HCT116 (cell line): ENCODE measurements around the gene ASB6. TPM values are rescaled to one million over a fixed set of nuclear protein-coding genes. Genes with fewer than 3 reads are reported as not detected.

ENCODE experiments used
- ATAC-seq: fragments of 200-7000 bp; cut with Tn5 transposase; 2 replicates; pipeline ENCODE4 v1.9.1; 2020; ENCODE audit warnings: mild to moderate bottlenecking, moderate library complexity
- BruUV-seq: library from RNA; stranded (reverse); fragments of 400-500 nt; replicated peaks from 2 replicates; lab custom pipeline; 2021; lab: Mats Ljungman, UMichigan
- CTCF ChIA-PET: fragments of 300-600 bp; sonication (Branson Sonifier 250); formaldehyde crosslinking; loops from one replicate; lab custom pipeline; 2021; ENCODE audit warnings: antibody characterized with exemption; lab: Charles Lee
- POLR2A ChIA-PET: fragments of 300-600, 350-600 bp; sonication (Branson Sonifier 250); formaldehyde crosslinking; loops from one replicate; lab custom pipeline; 2021; ENCODE audit warnings: antibody characterized with exemption; lab: Charles Lee
- RAD21 ChIA-PET, 2 experiments: fragments of 300-600 bp; sonication (Branson Sonifier 250); formaldehyde crosslinking; loops; one replicate each; lab custom pipeline; 2023; ENCODE audit warnings: low total read pairs in 2 of 2; ENCODE audit not compliant: uncharacterized antibody in 2 of 2, unreplicated experiment in 2 of 2, low non-redundant PET in 1 of 2; lab: Charles Lee
- DNase-seq: peaks from one replicate; pipeline ENCODE4 v3.0.0-alpha.2; 2010; ENCODE audit warnings: low read depth, low spot score
- H2AFZ ChIP-seq: fragments of 200-600 bp; shearing (Covaris generic), sonication (generic); 2 replicates; pipeline ENCODE4 v1.6.1; 2017; ENCODE audit warnings: low read depth, mixed run types, mixed read lengths, antibody characterized with exemption, low read length; ENCODE audit not compliant: poor library complexity, severe bottlenecking
- H3K27ac ChIP-seq: 2 replicates; pipeline ENCODE4 v1.5.1; 2012; ENCODE audit warnings: low read depth, low read length
- H3K27me3 ChIP-seq: fragments of 200-600 bp; sonication (generic); 2 replicates; pipeline ENCODE4 v1.6.1; 2016; ENCODE audit warnings: mixed run types, low read length, mixed read lengths; ENCODE audit not compliant: insufficient read depth
- H3K36me3 ChIP-seq, 2 experiments: fragments of 200-500 bp in 1 of 2; fragments of 200-600 bp in 1 of 2; sonication (Bioruptor generic) in 1 of 2; sonication (generic) in 1 of 2; 2 replicates each; pipeline versions ENCODE4 v1.5.1 to v1.6.1; 2014 to 2016; ENCODE audit warnings: low read length in 2 of 2, inconsistent platforms in 1 of 2, mixed read lengths in 1 of 2, mixed run types in 1 of 2; ENCODE audit not compliant: insufficient read depth in 2 of 2, control insufficient read depth in 1 of 2
- H3K4me1 ChIP-seq, 2 experiments: fragments of 200-600 bp in 1 of 2; sonication (generic) in 1 of 2; 2 replicates each; pipeline versions ENCODE4 v1.5.1 to v1.6.1; 2012 to 2017; ENCODE audit warnings: low read length in 2 of 2, inconsistent platforms in 1 of 2, mild to moderate bottlenecking in 1 of 2, mixed read lengths in 1 of 2, mixed run types in 1 of 2, moderate library complexity in 1 of 2; ENCODE audit not compliant: insufficient read depth in 2 of 2, control insufficient read depth in 1 of 2
- H3K4me2 ChIP-seq: fragments of 200-600 bp; sonication (generic); 2 replicates; pipeline ENCODE4 v1.6.1; 2017; ENCODE audit warnings: mixed run types, low read length, mixed read lengths
- H3K4me3 ChIP-seq, 2 experiments: fragments of 200-600 bp in 1 of 2; sonication (generic) in 1 of 2; replicated peaks in 1 of 2; 2 replicates each; pipeline ENCODE4 v1.5.1; 2011 to 2016; ENCODE audit warnings: low read length in 2 of 2, control low read depth in 1 of 2, low read depth in 1 of 2, mild to moderate bottlenecking in 1 of 2, mixed read lengths in 1 of 2, mixed run types in 1 of 2
- H3K79me2 ChIP-seq: fragments of 200-600 bp; sonication (generic); 2 replicates; pipeline ENCODE4 v1.6.1; 2017; ENCODE audit warnings: mild to moderate bottlenecking, mixed run types, low read length, moderate library complexity, mixed read lengths; ENCODE audit not compliant: insufficient read depth
- H3K9ac ChIP-seq: fragments of 200-600 bp; sonication (generic); 2 replicates; pipeline ENCODE4 v1.6.1; 2016; ENCODE audit warnings: low read length, mixed read lengths
- H3K9me2 ChIP-seq: fragments of 200-600 bp; sonication (generic), shearing (Covaris generic); 2 replicates; pipeline ENCODE4 v1.6.1; 2017; ENCODE audit warnings: mixed run types, mild to moderate bottlenecking, moderate library complexity; ENCODE audit not compliant: insufficient read depth
- H3K9me3 ChIP-seq, 2 experiments: fragments of 200-500 bp in 1 of 2; fragments of 200-600 bp in 1 of 2; sonication (Bioruptor generic) in 1 of 2; sonication (generic) in 1 of 2; 2 replicates each; pipeline ENCODE4 v1.6.1; 2014 to 2017; ENCODE audit warnings: low read length in 2 of 2, mixed read lengths in 2 of 2, inconsistent platforms in 1 of 2, low read depth in 1 of 2, mild to moderate bottlenecking in 1 of 2, mixed run types in 1 of 2, moderate library complexity in 1 of 2; ENCODE audit not compliant: control insufficient read depth in 1 of 2, insufficient read depth in 1 of 2
- H4K20me1 ChIP-seq: fragments of 200-600 bp; sonication (generic), shearing (Covaris generic); 2 replicates; pipeline ENCODE4 v1.6.1; 2017; ENCODE audit warnings: mixed run types, mild to moderate bottlenecking, moderate library complexity; ENCODE audit not compliant: insufficient read depth
- CBX3 ChIP-seq: IDR thresholded peaks from 2 replicates; pipeline ENCODE4 v1.6.1; 2012; ENCODE audit warnings: low read depth
- CEBPB ChIP-seq: IDR thresholded peaks from 2 replicates; pipeline ENCODE4 v1.6.1; 2012; ENCODE audit warnings: low read depth
- ELF1 ChIP-seq: IDR thresholded peaks from 2 replicates; pipeline ENCODE4 v1.6.1; 2012; ENCODE audit warnings: low read depth, borderline replicate concordance
- EZH2 ChIP-seq: fragments of 200-600 bp; sonication (generic); IDR thresholded peaks from 2 replicates; pipeline ENCODE4 v1.6.1; 2017; ENCODE audit warnings: antibody characterized with exemption, mixed run types
- FOSL1 ChIP-seq: IDR thresholded peaks from 2 replicates; pipeline ENCODE4 v1.6.1; 2012; ENCODE audit warnings: low read depth
- JUND ChIP-seq: IDR thresholded peaks from 2 replicates; pipeline ENCODE4 v1.6.1; 2012
- MAX ChIP-seq: IDR thresholded peaks from 2 replicates; pipeline ENCODE4 v1.6.1; 2012
- POLR2A ChIP-seq: IDR thresholded peaks from 2 replicates; pipeline ENCODE4 v1.7.0; 2011; ENCODE audit warnings: borderline replicate concordance; ENCODE audit not compliant: insufficient read depth, insufficient read length; ENCODE audit errors: extremely low read depth
- POLR2AphosphoS5 ChIP-seq: IDR thresholded peaks from 2 replicates; pipeline ENCODE4 v1.6.1; 2011; ENCODE audit warnings: mild to moderate bottlenecking, low read depth, low read length, moderate library complexity
- RAD21 ChIP-seq: IDR thresholded peaks from 2 replicates; pipeline ENCODE4 v1.6.1; 2012; ENCODE audit warnings: low read depth, mild to moderate bottlenecking
- REST ChIP-seq: IDR thresholded peaks from 2 replicates; pipeline ENCODE4 v1.6.1; 2012; ENCODE audit warnings: low read depth
- SP1 ChIP-seq: IDR thresholded peaks from 2 replicates; pipeline ENCODE4 v1.6.1; 2012; ENCODE audit warnings: low read depth
- SRF ChIP-seq: IDR thresholded peaks from 2 replicates; pipeline ENCODE4 v1.6.1; 2012; ENCODE audit warnings: low read depth
- TCF7L2 ChIP-seq: IDR thresholded peaks from 2 replicates; pipeline ENCODE4 v1.7.0; 2011; ENCODE audit warnings: borderline replicate concordance, inconsistent platforms; ENCODE audit not compliant: insufficient read depth, insufficient read length; ENCODE audit errors: extremely low read depth
- YY1 ChIP-seq: IDR thresholded peaks from 2 replicates; pipeline ENCODE4 v1.6.1; 2011; ENCODE audit warnings: low read length, low read depth, moderate library complexity, mild to moderate bottlenecking; ENCODE audit not compliant: insufficient replicate concordance; ENCODE audit errors: extremely low read depth
- intact Hi-C: fragments of 100-400 bp; cut with micrococcal nuclease; formaldehyde crosslinking; loops from 2 replicates; pipeline ENCODE4 v1.10.0; 2022
- total RNA-seq: library from RNA; stranded (reverse); gene quantifications from one replicate; pipeline ENCODE4 v1.2.1, GENCODE V29; 2021; ENCODE audit not compliant: unreplicated experiment
- TF ChIP-seq, protein P1 (sequence below): IDR thresholded peaks from 2 replicates; pipeline ENCODE4 v1.6.1; 2011; ENCODE audit warnings: mild to moderate bottlenecking, low read length, moderate library complexity; ENCODE audit not compliant: insufficient replicate concordance; ENCODE audit errors: extremely low read depth

Gene ASB6
- total RNA-seq, 1 experiment from 2014 or later: 21.6 TPM

DNA sequence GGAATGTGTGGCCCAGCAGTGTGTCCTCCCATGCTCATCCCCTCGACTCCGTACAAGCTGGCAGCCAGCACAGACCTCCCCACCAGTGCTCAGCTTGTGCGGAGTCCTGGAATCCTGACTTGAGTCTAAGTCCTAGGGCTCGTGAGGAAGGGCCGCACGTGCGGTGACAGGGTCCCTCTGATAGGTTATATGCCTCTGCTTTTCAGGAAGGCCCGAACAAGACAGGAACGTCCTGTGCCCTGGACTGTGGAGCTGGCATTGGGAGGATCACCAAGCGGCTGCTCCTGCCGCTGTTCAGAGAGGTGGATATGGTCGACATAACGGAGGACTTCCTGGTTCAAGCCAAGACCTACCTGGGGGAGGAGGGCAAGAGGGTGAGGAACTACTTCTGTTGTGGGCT is 8.1 kb downstream of the ASB6 start:
- peaks cover 0 to 3% of the 10 kb centered on the region in 2 experiments; a peak in 1 of 4 replicates for H3K4me1 ChIP-seq
- CTCF ChIA-PET: interaction anchor here (1.0 to 1.2 kb wide), 2 partner anchors 9 kb away, joined by 3 read pairs; no protein-coding TSS in a partner anchor
- no peak overlapping the region for H3K4me3 ChIP-seq
- H3K4me2 ChIP-seq: no peak overlapping the region
- no peaks in the 10 kb centered on the region for H3K9me3 ChIP-seq
- POLR2A ChIA-PET: no interaction called here
- ATAC-seq (no peak), DNase-seq (no peak)
- H3K9me2 ChIP-seq: no peaks in the 10 kb centered on the region
- H4K20me1 ChIP-seq: peaks cover 5% of the 10 kb centered on the region; the same call in 1 of the 2 replicates
- H3K27ac ChIP-seq: no peak overlapping the region
- H3K9ac ChIP-seq: no peak overlapping the region
- H3K27me3 ChIP-seq: no peaks in the 10 kb centered on the region
- H3K79me2 ChIP-seq: peaks cover 83% of the 10 kb centered on the region
- peaks cover 39 to 66% of the 10 kb centered on the region in 2 experiments for H3K36me3 ChIP-seq
- TF ChIP-seq POLR2A: no peak
- no peak for TF ChIP-seq TCF7L2
- no peak for TF ChIP-seq SRF
- TF ChIP-seq REST: no peak
- no peak for TF ChIP-seq SP1
- H2AFZ ChIP-seq: no peak overlapping the region
- intact Hi-C loops: no loop called here
- BruUV-seq: no TSS peak
- RAD21 ChIA-PET: no interaction called here

GRCh38 chr9:129633207-129633606 is 8.7 kb downstream of the ASB6 start:
- H3K36me3 ChIP-seq: peaks cover 37 to 71% of the 10 kb centered on the region in 2 experiments
- no peak for TF ChIP-seq TCF7L2
- TF ChIP-seq RAD21: no peak
- TF ChIP-seq FOSL1: no peak
- no peak for TF ChIP-seq YY1
- TF ChIP-seq EZH2: no peak
- TF ChIP-seq JUND: no peak
- TF ChIP-seq SRF: no peak
- TF ChIP-seq, protein P1, sequence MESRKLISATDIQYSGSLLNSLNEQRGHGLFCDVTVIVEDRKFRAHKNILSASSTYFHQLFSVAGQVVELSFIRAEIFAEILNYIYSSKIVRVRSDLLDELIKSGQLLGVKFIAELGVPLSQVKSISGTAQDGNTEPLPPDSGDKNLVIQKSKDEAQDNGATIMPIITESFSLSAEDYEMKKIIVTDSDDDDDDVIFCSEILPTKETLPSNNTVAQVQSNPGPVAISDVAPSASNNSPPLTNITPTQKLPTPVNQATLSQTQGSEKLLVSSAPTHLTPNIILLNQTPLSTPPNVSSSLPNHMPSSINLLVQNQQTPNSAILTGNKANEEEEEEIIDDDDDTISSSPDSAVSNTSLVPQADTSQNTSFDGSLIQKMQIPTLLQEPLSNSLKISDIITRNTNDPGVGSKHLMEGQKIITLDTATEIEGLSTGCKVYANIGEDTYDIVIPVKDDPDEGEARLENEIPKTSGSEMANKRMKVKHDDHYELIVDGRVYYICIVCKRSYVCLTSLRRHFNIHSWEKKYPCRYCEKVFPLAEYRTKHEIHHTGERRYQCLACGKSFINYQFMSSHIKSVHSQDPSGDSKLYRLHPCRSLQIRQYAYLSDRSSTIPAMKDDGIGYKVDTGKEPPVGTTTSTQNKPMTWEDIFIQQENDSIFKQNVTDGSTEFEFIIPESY: no peak
- no peak for TF ChIP-seq POLR2AphosphoS5
- TF ChIP-seq MAX: no peak
- no peak for TF ChIP-seq ELF1
- TF ChIP-seq CBX3: no peak
- no peak for TF ChIP-seq CEBPB

More at GRCh38 chr9:129633207-129633606, 8.7 kb downstream of the ASB6 start:
- no peak for DNase-seq
- ChIA-PET RAD21 (no interaction called here), POLR2A (no interaction called here), CTCF (interaction anchor here (1.0 to 1.2 kb wide), 2 partner anchors 8 to 9 kb away, joined by 3 read pairs; no protein-coding TSS in a partner anchor)
- Histone ChIP-seq H3K4me2 (no peak overlapping the region), H3K4me1 (peaks cover 0 to 10% of the 10 kb centered on the region in 2 experiments; a peak in 1 of 4 replicates), H3K9ac (no peak overlapping the region), H3K4me3 (no peak overlapping the region), H2AFZ (no peak overlapping the region), H3K9me3 (no peaks in the 10 kb centered on the region), H3K27ac (no peak overlapping the region), H4K20me1 (peaks cover 11% of the 10 kb centered on the region; the same call in 1 of the 2 replicates), H3K9me2 (no peaks in the 10 kb centered on the region), H3K27me3 (no peaks in the 10 kb centered on the region), H3K79me2 (peaks cover 83% of the 10 kb centered on the region)
- intact Hi-C loops: no loop called here
- BruUV-seq: no TSS peak
- no peak for ATAC-seq
